ENCODE data around the gene THAP10.

The THAP10 gene

DNA sequence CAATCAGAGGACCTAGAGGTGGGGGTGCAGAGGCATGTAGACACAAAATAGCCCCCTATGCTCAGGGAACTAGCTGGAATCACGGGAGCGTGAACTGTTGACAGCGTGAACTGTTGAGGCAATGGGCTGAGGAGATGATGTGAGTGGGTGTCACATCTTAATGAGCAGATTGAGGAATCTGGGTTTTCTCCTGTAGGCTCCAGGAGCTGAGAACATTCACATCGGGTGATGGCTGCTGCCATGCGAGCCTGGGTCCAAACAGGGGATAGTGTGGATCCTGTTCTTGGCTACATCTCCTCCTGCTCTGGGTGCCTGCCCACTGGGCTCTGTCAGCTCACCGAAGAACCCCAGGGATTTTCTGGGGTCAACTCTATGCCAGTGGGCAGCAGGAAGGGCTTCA is 40.3 kb downstream of the THAP10 start:
- no peak for TF ChIP-seq Cebpa-rat (IDR thresholded peaks at IDR 0.05)
- Histone ChIP-seq H3K9ac (no peak overlapping the region), H3K4me1 (peaks cover 0 to 41% (median 31%) of the 10 kb centered on the region in 10 experiments; a peak in 18 of 20 replicates), H3K27me3 (peaks cover 0 to 25% (median 0%) of the 10 kb centered on the region in 11 experiments; a peak in 7 of 22 replicates), H3K4me2 (no peak overlapping the region), H3K9me3 (replicated peaks in 1 of 11) (no peaks in the 10 kb centered on the region), H3K36me3 (no peaks in the 10 kb centered on the region), H3K27ac (no peak overlapping the region), H4K20me1 (peaks cover 0 to 5% (median 0%) of the 10 kb centered on the region in 11 experiments; a peak in 1 of 22 replicates), H3K4me3 (no peak overlapping the region)

DNA sequence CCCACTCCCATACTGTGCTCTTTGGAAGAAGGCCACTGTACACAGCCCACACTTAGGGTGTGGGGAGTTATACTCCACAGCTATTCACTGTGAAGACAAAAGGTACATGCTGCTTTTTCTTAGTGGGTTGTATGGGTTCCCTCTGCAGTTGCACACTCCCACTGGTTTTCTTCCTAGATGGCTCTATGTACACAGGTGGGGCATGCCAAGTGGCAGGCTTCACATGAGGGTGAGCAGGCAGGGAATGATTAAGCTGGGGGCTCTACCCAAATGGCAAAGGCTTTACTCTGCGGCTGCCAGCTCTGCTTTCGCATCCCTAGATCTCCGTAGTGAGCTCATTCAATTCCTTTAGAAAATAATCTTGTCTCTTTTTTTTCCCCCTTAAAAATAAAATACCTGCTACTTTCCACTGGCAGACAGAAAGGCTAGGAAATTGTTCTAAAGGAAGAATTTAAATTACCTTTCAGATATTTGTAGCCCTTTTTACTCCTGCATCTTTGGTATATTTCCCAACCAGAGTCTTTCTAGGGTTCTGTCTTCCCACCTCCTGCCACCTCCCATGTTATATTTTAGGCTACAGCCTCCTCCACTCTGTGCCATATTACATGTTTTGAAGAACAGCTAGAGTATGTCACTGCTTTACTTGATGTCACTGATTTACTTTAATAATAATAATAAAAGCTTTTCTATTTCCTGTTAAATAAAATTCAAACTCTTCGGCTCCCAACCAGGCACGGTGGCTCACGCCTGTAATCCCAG is 46.5 kb downstream of the THAP10 start:
- no peaks in the 10 kb centered on the region for H4K20me1 ChIP-seq
- H3K9me3 ChIP-seq (replicated peaks in 1 of 11), result no peaks in the 10 kb centered on the region
- H3K4me1 ChIP-seq, result no peaks in the 10 kb centered on the region
- H3K27ac ChIP-seq, result no peak overlapping the region
- TF ChIP-seq Cebpa-rat (IDR thresholded peaks at IDR 0.05), result no peak
- no peak overlapping the region for H3K9ac ChIP-seq
- no peak overlapping the region for H3K4me2 ChIP-seq
- H3K36me3 ChIP-seq, result no peaks in the 10 kb centered on the region
- H3K27me3 ChIP-seq, result no peaks in the 10 kb centered on the region
- no peak overlapping the region for H3K4me3 ChIP-seq

DNA sequence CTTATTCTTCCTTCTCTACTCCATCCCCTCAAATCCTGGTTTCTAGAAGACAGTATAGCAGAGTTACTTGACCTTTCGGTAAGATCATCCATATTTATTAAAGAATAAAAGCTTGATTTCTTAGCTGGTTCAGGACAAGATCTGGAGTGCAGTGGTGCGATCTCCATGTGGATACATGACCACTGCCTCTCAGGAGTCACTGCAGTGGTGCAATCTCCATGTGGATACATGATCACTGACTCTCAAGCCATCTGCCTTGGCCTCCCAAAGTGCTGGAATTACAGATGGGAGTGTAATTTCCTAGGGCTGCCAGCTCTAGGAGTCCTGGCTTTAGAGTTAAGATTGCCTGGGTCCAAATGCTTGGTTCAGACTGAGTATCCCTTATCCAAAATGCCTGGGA is 54.8 kb downstream of the THAP10 start:
- H4K20me1 ChIP-seq, result no peaks in the 10 kb centered on the region
- no peak overlapping the region for H3K27ac ChIP-seq
- H3K9ac ChIP-seq, result no peak overlapping the region
- peaks cover 0 to 24% (median 5%) of the 10 kb centered on the region in 11 experiments; a peak in 14 of 22 replicates for H3K36me3 ChIP-seq
- H3K4me3 ChIP-seq, result no peak overlapping the region
- no peaks in the 10 kb centered on the region for H3K9me3 ChIP-seq (replicated peaks in 1 of 11)
- peaks cover 0 to 16% (median 9%) of the 10 kb centered on the region in 10 experiments; a peak in 9 of 20 replicates for H3K4me1 ChIP-seq
- H3K4me2 ChIP-seq, result no peak overlapping the region
- TF ChIP-seq Cebpa-rat (IDR thresholded peaks at IDR 0.05), result no peak
- H3K27me3 ChIP-seq, result no peaks in the 10 kb centered on the region

DNA sequence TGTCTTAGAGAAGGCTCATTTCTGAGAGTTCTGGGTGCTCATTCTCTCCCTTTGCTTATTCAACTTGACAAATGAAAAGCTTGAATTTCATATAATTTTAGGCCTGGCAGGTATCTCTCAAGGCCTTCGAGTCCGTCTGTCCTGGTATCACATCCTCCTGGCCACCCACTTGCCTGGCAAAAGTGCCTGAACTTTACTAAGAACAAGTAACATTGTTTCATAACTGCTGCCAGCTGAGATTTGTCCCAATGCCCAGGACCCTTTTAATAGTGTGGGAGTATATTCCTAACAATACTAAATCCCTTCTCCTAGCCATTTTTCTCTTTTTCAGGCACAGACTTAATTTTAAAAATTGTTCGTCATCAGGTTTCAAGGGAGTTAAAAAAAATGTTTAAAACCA is 56.4 kb downstream of the THAP10 start:
- Histone ChIP-seq H3K27ac (no peak overlapping the region), H3K4me1 (peaks cover 0 to 16% (median 9%) of the 10 kb centered on the region in 10 experiments; a peak in 9 of 20 replicates), H3K4me3 (no peak overlapping the region), H4K20me1 (no peaks in the 10 kb centered on the region), H3K4me2 (no peak overlapping the region), H3K9me3 (replicated peaks in 1 of 11) (no peaks in the 10 kb centered on the region), H3K27me3 (no peaks in the 10 kb centered on the region), H3K9ac (no peak overlapping the region), H3K36me3 (peaks cover 0 to 39% (median 17%) of the 10 kb centered on the region in 11 experiments; a peak in 17 of 22 replicates)
- no peak for TF ChIP-seq Cebpa-rat (IDR thresholded peaks at IDR 0.05)

DNA sequence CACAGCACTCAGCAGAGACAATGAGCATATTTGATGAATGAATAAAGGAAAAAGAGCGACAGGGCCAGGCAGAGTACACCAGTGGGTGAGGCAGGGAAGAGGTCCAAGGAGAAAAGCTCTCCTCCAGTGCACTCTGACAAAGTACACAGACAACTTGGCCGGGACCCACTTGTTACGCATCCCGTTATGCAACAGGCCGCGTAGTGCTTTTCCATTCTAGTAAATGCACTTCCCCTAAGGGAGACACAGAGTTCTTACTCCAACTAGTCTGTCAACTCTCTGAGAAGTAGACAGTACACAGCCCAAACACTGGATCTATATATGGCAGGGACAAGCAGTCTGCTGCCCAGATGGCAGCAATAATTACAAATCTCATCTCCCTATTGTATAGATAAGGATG is 56.8 kb downstream of the THAP10 start:
- no peaks in the 10 kb centered on the region for H4K20me1 ChIP-seq

DNA sequence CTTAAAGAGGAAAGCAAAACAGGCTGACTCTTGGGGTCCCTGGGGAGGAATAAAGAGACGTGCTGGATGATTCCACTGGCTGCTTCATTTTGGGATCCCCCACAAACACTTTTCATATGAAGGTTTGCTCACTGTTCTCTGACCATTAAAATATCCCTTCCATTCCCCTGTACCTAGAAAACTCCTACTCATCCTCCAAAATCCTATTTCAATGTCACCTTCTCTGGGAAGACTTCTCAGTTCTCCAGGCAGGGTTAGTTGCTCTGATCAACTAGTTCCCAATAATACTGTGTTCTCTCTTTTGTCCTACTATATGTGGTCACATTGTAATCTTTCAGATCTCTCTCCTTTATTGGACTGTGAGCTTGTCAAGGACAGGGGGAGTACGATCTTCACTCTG is 57.2 kb downstream of the THAP10 start:
- peaks cover 0 to 39% (median 17%) of the 10 kb centered on the region in 11 experiments; a peak in 17 of 22 replicates for H3K36me3 ChIP-seq
- H4K20me1 ChIP-seq, result no peaks in the 10 kb centered on the region
- H3K4me2 ChIP-seq, result no peak overlapping the region
- TF ChIP-seq Cebpa-rat (IDR thresholded peaks at IDR 0.05), result no peak
- H3K9ac ChIP-seq, result no peak overlapping the region
- H3K27me3 ChIP-seq, result no peaks in the 10 kb centered on the region
- no peak overlapping the region for H3K4me3 ChIP-seq
- H3K9me3 ChIP-seq (replicated peaks in 1 of 11), result no peaks in the 10 kb centered on the region
- H3K27ac ChIP-seq, result no peak overlapping the region
- H3K4me1 ChIP-seq, result peaks cover 0 to 16% (median 9%) of the 10 kb centered on the region in 10 experiments; a peak in 9 of 20 replicates

More for the DNA sequence above, 56.8 kb downstream of the THAP10 start:
- Histone ChIP-seq H3K27me3 (no peaks in the 10 kb centered on the region), H3K9me3 (replicated peaks in 1 of 11) (no peaks in the 10 kb centered on the region), H3K4me2 (no peak overlapping the region), H3K4me3 (no peak overlapping the region), H3K4me1 (peaks cover 0 to 16% (median 9%) of the 10 kb centered on the region in 10 experiments; a peak in 9 of 20 replicates), H3K36me3 (peaks cover 0 to 39% (median 17%) of the 10 kb centered on the region in 11 experiments; a peak in 17 of 22 replicates), H3K27ac (no peak overlapping the region), H3K9ac (no peak overlapping the region)
- no peak for TF ChIP-seq Cebpa-rat (IDR thresholded peaks at IDR 0.05)

DNA sequence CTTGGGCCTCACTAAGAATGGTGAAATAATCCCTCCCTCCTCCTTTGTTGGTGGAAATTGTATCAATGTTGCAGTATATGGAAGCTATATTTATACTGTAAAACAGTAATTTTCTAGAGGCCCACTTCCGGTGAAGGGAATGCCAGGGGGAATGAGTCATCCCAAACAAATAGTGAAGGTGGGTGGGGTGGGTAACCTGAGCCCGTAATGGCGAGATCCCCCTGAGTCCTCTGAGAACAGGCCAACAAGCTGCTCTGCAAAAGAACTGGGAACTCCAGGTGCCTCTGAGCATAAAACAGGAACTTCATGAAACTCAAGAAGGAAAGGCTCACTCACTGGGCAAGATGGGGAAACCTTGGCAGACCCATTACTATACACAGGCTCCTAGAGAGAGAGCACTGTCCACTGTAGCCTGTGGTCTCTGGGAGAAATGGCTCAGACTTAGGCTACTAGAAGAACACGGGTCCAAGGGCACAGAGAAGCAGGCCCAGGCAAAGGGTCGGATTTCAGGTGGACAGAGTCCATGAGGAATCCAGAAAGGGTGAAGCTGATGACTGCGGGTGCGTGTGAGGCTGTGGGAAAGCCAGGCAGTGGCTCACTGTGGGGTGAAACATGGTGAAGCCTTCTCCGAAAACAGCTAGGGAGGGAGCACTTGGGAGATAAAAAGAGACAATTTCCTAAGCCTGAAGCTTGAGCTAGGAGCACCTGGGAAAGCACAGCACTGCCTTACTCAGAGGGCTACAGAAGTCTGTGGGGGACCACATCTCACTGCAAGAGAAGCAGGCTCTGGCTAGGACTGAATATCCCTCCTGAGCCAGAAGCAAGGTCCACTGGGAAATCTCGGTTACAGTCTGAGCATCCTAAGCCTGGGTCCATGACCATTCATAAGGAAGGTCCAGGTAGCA is 58.1 kb downstream of the THAP10 start:
- no peaks in the 10 kb centered on the region for H3K27me3 ChIP-seq
- 0 out of 22 replicates have a peak overlapping the region, but pooled peaks of 1 of the 11 experiments have one; percentile 7 for H3K27ac ChIP-seq
- H3K9ac ChIP-seq, result no peak overlapping the region
- no peaks in the 10 kb centered on the region for H4K20me1 ChIP-seq
- H3K9me3 ChIP-seq (replicated peaks in 1 of 11), result no peaks in the 10 kb centered on the region
- peaks cover 0 to 39% (median 17%) of the 10 kb centered on the region in 11 experiments; a peak in 17 of 22 replicates for H3K36me3 ChIP-seq
- peak overlapping the region in 5 of 11 experiments; percentile 4 to 45 (median 23); a peak in 8 of 22 replicates for H3K4me2 ChIP-seq
- H3K4me3 ChIP-seq, result no peak overlapping the region
- peaks cover 0 to 16% (median 9%) of the 10 kb centered on the region in 10 experiments; a peak in 9 of 20 replicates for H3K4me1 ChIP-seq
- no peak for TF ChIP-seq Cebpa-rat (IDR thresholded peaks at IDR 0.05)

DNA sequence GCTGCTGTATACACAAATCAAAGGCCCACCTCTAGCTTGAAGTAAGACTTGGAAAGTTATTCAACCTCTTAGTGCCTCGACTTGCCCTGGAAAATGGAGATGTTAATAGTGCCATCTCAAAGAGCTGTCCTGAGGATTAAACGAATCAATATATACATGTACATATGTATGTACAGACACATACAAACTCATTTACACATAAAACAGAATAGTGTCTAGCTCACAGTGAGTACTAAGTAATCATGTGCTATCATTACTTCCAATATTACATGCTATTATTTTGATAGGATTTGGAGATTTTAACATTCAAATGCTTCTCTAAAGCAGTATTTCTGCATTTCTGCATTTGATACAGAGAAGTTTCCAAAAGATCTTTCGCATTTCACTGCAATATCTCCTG is 58.8 kb downstream of the THAP10 start:
- no peak overlapping the region for H3K9ac ChIP-seq
- no peak overlapping the region for H3K27ac ChIP-seq
- H3K4me2 ChIP-seq, result peak overlapping the region in 5 of 11 experiments; percentile 4 to 45 (median 23); a peak in 7 of 22 replicates
- H4K20me1 ChIP-seq, result no peaks in the 10 kb centered on the region
- H3K4me3 ChIP-seq, result no peak overlapping the region
- no peaks in the 10 kb centered on the region for H3K27me3 ChIP-seq
- H3K4me1 ChIP-seq, result peaks cover 0 to 16% (median 9%) of the 10 kb centered on the region in 10 experiments; a peak in 9 of 20 replicates
- H3K9me3 ChIP-seq (replicated peaks in 1 of 11), result no peaks in the 10 kb centered on the region
- H3K36me3 ChIP-seq, result peaks cover 0 to 39% (median 17%) of the 10 kb centered on the region in 11 experiments; a peak in 17 of 22 replicates
- TF ChIP-seq Cebpa-rat (IDR thresholded peaks at IDR 0.05), result no peak

DNA sequence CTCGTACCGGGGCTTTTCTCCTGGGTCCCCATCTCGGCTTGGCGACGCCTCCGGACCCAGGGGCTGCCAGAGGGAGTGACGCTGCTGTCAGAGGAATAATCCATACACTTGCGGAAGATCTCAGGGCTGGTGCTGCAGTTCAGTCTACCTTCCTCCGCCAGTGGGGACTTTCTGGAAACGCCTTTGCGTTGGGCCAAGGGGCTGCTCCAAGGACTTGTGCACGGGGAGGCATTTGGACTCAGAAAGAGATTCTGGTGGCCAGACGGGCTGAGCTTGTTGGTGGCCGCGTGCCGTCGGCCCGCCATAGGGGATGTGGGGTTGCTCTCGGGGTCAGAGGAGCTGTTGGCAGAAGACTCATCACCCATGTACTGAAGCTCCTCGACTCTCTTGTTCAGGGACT is 60.1 kb downstream of the THAP10 start:
- TF ChIP-seq Cebpa-rat (IDR thresholded peaks at IDR 0.05), result no peak
- peaks cover 0 to 39% (median 17%) of the 10 kb centered on the region in 11 experiments; a peak in 17 of 22 replicates for H3K36me3 ChIP-seq
- H3K27me3 ChIP-seq, result no peaks in the 10 kb centered on the region
- no peaks in the 10 kb centered on the region for H3K9me3 ChIP-seq (replicated peaks in 1 of 11)
- H3K4me1 ChIP-seq, result peaks cover 0 to 22% (median 10%) of the 10 kb centered on the region in 10 experiments; a peak in 12 of 20 replicates
- no peaks in the 10 kb centered on the region for H4K20me1 ChIP-seq
- H3K4me3 ChIP-seq, result no peak overlapping the region
- no peak overlapping the region for H3K9ac ChIP-seq
- H3K4me2 ChIP-seq, result no peak overlapping the region
- no peak overlapping the region for H3K27ac ChIP-seq
